ENCODE measurements around the gene BPIFB1.

GRCh38 chr20:33320006-33320405, 37.0 kb downstream of the BPIFB1 start:
- TF ChIP-seq CTCF (IDR thresholded peaks at IDR 0.05), result no peak
- TF ChIP-seq POLR2AphosphoS5 (IDR thresholded peaks at IDR 0.05; ENCODE audit: low read depth, low read length), result no peak
- TF ChIP-seq REST (IDR thresholded peaks at IDR 0.05; ENCODE audit: insufficient read depth in 1 of 2, low read depth in 2 of 2, low read length in 1 of 2), result no peak
